HuH-7.5 (cell line): ENCODE data around the gene ANKRD18A.
A peak's percentile ranks its signal among the peaks of the same experiment; 100 is the strongest.

ENCODE experiments used
- DNase-seq: peaks from one replicate; pipeline ENCODE4 v3.0.0; 2011; ENCODE audit warnings: low spot score

ANKRD18A gene

DNA sequence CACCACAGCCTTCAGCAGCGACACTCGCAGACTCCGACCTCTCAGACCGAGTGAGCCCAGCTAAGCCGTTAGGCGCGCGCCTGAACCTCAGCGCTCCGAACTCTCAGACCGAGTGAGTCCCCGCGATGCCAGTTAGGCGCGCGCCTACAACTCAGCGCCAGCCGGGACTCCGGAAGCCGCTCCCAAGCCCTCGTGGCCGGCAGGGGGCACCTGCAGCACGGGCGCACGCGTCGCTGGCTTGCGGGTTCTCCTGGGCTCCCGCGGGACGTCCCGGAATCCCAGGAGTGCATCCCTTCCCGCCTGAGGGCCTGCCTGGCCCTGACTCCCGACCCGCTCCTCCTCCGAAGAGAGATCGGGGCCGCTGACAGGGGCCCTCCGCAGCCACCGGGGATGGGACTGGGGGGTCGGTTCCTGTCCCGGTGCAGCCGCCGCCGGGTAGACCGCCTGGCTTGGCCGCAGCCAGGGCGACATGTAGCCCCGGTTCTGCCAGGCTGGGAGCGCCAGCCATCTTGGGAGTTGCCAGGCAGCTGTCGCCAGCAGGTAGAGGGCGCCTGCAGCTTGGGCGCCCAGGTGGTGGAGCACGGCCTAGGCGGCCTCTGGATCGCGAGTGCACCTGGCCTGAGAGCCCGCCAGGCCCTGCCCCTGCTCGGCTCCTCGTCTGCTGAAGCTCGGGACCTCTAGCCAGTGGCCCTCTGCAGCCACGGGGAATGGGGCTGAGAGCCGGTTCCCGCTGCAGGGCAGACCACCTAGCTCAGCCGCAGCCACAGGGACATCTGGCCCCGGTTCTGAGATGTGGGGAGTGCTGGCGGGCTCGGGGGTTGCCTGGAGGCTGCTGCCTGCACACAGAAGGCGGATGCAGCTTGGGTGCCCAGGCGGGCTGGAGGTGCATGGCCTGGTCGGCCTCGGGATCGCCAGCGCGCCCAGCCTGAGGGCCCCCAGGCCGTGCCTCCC, at the start of gene ANKRD18A:
TSS of gene ANKRD18A (minus strand) at position 114 of the 951 bp plus-strand sequence. CDS start 311 bp downstream, outside the sequence.
- peak; percentile 51 for DNase-seq

DNA sequence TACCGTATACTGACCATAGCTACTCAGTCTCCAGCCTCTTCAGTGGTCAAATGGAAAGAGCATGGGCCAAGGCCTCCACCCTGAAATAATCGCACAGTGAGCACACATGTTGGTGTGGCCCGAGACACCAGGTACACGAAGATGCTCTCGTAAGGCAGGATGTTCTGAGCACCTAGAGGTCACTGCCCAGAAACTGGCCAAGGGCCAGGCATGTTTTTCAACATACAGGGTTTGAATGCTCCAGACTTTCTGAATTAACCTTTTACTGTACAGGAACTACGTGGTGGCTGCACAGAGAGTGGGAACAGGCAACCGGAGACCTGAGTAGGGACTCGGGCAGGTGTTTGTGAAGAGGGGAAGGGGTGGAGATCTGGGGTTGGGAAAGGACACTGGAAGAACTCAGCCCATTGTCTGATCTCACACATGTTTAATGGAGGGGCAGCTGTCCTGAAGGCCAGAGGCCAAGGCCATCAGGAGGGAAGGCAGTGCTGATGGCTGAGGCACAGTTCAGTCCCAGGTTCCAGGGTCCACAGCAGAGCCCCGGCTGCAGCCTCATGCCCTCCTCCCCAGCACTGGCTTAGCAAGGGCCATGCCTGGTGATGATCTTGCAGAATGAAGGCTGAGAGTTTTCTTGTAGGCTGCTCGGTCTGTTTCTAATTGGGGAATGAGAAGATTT, 48.5 kb upstream of the ANKRD18A start:
- DNase-seq = no peak

DNA sequence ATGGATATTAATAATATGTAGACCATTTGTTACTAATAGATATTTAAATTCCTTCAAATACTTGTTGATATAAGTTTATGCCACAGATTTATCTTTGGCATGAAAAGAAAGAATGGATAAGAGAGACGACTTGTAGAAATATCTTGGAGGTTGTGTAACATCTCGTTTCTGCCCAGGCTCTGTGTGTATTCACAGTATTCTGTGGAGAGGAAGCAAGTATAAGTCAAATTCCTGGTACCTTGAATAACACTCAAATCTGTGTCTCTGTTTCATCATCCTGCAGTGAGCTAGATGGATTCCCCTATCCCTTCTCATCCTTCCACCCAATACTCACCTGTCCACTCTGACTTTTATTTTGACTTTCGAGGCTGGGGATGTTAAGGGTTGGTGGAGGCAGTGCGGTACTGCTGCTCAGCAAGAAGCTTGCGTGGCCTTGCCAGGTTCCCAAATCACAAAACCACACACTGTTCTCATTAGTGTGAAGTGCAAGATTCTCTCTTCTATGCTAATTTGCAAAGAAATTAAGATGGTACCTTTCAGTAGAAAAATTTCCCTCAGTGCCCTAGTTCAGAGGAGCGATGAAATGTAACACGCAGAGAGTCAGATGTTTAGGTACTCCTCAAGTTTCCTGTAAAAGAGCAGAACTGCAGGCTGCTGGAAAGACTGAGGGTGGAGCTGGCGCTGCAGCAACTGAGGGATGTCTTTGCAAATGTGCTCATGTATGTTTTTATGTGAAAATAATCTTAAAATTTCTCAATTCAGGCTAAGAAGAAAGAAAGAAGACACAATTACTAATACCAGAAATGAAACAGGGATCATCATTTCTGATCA, 42.6 kb upstream of the ANKRD18A start:
- no peak for DNase-seq

DNA sequence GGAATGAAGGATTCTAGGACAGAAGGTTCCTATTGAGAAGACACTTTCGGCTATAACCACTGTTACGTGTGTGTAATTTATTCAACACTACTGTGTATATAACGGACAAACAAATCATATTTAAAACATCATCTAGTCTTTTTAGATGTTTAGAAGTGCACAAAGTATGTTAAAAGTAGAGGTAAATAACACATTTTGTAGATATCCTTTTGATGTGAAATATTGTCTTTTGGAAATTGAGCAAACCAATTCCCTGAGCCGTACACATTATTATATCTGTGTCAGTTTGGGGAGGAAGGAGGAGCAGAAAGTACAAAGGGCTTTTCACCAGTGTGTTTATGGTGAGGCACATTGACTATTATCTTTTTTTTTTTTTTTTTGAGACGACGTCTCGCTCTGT, 39.1 kb upstream of the ANKRD18A start:
- DNase-seq = no peak

DNA sequence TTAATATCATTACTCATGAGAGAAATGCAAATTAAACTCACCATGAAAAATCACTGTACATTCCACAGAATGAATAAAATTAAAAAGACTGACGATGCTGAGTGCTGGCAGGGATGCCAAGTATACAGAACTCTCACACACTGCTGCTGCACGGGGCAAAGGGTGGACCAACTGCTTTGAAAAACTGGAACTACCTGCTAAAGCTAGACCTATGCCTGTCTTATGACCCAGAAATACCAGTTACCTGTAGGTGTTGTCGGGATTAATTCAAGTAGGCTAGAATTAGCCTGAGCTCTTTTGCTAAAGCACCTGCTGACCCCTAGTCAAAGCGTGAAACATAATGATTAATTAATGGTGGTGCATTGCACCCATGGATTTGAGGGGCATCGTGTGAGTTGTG, 36.5 kb upstream of the ANKRD18A start:
- no peak for DNase-seq

DNA sequence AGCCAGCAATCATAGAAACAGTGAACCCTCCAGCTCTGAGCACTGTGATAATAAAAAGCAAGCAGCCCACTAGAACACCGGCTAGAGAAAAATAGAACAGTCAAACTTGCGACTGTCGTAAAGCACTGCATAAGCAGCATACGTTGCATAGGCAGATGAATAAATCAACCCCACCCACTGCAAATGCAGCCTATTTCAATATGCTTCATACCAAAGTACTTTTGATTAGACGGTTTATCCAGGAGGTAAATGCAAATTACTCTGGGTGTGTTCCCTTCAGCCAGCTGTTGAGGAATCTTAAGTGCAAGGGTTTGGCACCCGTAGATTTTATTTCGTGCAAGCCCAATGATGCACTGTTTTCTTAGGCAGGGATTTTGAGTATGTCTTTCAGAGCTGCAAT, 32.1 kb upstream of the ANKRD18A start:
- DNase-seq = no peak

DNA sequence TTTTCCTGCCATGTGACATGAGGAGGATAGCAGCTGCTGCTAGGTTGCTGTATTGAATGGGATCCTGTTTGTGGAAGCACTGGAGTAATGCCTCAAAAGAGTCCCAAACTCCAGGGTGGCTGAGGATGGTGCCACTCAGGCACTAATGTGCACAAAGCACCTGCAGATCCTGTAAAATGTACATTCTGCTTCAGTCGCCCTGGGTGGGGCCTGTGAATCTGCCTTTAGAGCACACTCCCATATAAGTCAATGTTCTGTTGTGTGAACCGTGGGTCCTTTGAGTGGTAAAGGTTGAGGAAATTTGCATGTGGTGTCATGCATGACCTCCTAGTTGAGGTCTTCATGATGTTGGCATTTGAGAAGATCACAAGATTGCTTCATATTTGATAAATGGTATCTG, 31.6 kb upstream of the ANKRD18A start:
- DNase-seq = no peak

DNA sequence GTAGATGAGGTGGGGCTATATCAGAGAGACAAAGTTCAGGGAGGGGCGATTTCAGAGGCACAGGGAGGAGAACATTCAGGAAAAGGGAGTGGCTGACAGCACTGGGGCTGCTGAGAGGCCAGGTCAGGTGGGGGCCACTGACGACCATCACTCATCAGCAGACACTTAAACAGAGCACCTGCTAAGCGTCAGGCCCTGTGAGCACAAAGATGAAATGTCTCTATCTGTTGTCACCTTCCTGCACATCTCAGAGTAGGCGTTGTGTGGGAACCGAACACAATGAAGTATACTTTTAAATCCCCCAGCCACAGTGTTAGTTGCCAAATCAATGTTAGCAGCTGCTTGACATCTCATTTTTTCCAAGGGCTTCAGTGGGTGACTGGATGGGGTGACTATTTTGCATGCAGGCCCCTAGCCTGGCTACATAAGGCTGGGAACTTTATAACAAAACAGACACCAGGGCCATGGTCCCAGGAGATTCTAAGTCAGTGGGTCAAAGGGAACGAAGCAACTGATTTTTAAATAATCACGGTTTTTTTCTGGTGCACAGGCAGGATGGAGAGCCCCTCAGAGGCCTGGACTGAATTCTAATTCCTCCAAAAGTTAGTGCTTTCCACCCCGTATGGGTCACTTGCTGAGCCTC, 31.1 kb upstream of the ANKRD18A start:
- no peak for DNase-seq

DNA sequence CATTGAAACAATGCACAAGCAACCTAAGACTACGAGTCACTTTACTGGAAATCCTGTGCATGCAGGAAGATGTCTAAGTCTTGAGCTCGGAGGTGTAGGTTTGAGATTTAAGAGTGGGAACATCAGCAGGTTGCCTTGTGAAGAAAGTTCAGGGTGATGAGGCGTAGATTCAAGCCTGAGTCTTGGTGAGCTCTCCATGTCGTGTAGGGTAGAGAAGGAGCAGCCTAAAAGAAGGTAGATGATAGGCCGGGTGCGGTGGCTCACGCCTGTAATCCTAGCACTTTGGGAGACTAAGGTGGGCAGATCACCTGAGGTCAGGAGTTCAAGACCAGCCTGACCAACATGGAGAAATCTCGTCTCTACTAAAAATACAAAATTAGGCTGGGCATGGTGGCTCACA, 30.2 kb upstream of the ANKRD18A start:
- no peak for DNase-seq

DNA sequence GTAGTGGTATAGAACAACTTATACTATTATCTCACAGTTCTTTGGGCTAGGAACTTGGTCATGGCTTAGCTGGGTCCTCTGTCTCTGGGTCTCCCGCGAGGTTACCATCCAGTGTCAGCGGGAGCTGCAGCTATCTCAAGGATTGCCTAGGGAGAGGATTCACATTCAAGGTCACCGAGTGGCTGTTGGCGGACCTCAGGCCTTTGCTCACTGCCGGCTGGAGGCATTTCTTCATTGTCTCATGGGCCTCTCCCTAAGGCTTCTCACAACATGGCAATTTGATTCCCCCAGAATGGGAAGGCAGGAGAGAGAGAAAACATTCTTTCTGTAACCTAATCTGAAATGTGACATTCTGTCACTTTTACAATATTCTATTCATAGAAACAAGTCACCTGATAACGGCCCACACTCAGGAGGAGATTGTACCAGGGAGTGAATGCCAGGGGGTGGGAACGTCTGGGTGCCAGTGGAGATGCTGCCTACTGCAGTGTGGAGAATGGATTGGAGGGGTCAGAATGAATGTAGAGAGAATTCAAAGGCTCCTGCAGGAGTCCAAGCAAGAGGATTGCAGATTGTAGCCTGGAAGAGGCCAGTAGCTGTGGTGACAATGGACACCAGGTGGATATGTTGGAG, 29.5 kb upstream of the ANKRD18A start:
- no peak for DNase-seq

DNA sequence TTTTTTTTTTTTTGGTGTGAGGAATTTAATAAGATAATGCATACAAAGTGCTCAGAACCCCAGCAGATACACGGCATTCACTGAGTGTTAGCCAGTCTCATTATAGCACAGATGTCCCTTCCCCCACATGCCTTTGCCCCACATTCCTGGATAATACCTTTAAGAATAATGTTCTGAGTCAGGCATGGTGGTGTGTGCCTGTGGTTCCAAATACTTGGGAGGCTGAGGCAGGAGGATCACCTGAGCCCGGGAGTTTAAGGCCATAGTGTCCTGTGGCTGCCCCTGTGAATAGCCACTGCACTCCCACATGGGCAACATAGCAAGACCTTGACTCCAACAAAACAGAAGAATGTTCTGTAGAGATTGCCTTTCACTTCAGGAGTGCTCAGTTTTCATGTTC, 24.2 kb upstream of the ANKRD18A start:
- DNase-seq = no peak

DNA sequence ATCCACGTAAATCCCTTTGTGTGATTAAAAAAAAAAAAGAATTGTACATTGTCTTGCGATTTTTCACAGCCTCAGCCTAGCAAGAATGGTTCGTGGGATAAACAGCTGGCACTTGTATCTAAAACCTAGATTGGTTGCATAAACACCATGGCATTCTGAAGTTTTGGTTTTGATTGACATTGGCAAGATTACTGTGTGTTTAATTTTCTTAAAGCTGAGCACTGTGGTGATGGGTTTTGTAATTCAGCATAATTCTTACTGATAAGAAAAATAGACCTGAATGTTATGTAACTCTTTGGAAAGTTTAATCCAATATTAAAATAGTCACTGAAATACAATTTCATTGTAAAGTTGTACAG, 23.4 kb upstream of the ANKRD18A start:
- DNase-seq = no peak

DNA sequence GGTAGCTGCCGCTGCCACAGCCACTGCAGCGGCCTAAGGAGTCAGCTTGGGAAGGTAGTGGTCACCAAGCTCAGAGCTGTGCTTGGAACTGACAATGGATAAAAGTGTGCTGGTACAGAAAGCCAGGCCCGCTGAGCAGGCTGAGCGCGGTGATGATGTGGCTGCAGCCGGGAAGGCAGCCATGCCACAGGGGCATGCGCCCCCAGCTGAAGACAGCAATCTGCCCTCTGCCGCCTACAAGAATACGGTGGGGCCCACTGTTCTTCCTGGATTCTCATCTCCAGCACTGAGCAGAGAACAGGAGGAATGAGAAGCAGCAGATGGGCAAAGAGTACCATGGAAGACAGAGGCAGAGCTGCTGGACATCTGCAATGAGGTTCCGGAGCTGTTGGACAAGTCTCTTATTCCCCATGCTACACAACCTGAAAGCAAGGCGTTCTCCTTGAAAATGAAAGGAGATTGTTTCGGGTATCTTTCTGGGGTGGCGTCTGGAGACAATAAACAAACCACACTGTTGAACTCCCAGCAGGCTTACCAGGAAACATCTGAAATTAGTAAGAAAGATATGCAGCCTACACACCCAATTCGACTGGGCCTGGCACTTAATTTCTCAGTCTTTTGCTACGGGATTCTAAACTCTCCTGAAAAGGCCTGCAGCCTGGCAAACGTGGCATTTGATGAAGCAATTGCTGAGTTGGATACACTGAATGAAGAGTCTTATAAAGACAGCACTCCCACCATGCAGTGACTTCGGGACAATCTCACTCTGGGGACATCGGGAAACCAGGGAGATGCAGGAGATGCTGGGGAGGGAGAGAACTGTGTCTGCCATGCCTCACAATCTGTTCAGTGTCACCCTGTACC, 22.8 kb upstream of the ANKRD18A start:
- no peak for DNase-seq

DNA sequence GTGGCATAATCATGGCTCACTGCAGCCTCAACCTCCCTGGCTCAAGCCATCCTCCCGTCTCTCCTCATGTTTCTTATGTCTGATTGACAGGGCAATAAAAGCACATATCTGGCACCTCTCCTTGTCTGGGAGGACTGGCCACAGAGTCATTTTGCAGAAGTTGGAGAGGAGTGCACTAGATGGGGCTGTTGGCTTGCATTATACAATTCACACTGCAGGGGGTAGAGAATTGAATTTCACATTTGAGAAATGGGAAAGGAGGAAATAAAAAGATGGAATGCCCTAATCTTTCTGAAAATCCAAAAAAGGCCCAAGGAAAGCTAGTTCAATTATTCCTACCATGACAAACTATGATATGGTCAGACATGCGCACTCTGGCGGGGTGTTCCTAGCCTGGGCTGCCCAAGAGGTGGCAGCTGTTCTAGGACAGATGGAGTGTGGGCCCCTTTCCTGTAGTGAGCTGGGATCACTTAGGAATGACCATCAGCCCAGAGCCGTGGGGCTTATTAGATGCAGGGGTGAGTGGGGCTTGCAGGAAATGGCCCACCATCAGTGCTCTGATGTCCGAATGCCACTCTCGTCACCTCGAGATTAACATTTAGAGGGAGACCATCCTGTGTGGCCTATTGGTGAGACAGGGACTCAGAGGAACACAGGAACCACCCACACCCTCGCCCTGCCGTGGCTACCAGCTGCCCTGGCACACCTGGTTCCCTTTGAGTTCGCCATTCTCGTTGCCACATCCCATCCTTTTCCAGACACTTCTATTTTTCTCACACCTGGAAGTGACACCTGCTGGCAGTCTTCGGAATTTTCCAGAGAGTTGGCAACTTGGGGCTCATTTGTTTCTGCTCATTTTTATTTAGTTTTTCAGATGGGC, 21.8 kb upstream of the ANKRD18A start:
- peak; percentile 20 for DNase-seq

DNA sequence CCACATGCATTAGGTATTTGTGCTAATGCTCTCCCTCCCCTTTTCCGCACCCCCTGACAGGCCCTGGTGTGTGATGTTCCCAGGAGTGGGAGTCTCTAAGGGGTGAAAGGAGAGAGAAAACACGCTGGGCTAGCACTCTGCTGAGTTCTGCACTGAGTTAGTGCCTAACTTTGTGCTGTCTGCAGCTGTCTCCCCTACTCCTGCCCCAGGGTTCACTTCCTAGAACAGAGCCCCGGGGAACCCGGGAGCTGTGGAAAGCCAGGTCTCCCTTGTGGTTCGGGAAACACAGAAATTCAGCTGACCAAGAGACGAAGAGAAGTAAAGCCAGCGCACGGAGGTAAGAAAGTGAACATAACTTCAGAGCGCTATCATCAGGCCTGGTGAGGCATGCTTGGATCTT, 20.7 kb upstream of the ANKRD18A start:
- DNase-seq = no peak

DNA sequence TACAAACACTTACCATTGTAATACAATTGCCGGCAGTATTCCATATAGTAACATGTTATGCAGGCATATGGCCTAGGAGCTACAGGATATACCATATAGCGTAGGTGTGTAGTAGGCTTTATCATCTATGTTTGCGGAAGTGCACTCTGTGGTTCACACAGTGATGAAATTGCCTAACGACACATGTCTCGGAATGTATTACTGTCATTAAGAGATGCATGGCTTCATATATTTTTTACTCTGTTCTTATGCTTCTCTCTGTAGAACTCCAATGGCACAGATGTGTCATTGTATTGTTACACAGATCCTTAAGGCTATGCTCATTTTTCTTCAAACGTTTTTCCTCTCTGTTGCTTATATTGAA, 19.2 kb upstream of the ANKRD18A start:
- DNase-seq = no peak

DNA sequence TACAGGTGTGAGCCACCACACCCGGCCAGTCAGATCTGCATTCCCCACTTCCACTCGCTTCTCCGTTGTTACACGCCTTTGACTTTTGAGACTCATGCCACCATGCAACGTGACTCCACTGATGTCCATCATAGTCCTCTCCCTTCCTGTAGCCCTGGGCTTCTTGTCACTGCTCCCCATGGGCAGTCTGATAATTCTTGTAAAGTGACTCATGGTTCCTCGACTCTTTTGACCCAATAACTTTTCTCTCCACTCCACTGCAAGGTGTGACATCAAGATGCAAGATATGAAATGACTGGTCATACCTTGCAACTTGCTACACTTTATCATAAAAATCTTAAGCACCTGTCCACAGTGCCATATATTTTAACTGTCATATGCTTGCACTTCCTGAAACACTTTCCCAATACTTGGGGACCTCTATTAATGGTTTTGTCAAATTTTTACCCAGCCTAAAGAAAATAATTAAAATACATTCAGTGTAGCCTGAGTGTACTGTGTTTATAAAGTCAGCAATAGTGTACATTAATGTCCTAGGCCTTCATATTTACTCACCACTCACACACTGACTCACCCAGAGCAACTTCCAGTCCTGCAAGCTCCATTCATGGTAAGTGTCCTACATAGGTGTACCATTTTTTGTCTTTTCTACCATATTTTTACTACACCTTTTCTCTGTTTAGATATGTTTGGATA, 18.6 kb upstream of the ANKRD18A start:
- no peak for DNase-seq

DNA sequence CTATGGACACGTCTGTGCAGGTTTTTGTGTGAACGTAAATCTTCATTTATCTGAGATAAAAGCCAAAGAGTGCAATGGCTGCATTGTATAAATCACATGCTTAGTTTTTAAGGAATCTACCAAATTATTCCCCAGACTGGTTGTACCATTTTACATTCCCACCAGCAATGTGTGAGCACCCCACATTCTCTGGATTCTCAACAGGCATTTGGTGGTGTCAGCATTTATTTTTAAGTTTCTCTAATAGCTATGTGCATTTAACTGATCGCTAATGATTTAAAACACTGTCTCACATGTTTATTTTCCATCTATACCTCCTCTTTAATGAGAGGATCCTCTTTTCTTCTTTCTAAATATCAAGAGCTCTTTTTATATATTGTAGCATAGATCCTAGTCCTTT, 13.9 kb upstream of the ANKRD18A start:
- no peak for DNase-seq

DNA sequence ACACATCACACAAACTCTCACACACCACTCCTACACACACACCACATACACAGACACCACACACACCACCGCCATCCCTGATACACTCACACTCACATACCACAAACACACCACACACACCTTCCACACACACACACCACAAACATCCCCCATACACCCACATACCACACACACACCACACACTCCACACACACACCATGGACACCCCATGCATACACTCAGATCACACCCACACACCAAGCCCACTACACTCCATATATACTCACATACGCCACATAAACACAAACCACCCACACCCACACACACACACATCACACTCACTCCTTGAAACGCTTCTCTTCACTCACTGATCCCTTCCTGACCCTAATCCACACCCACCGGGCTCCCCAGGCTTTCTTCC, 9.1 kb upstream of the ANKRD18A start:
- DNase-seq = no peak
